Subcutaneous adipose tissue (tissue), 4 donors: ENCODE data around the gene CERT1. TPM values are rescaled to one million over a fixed set of nuclear protein-coding genes. Genes with fewer than 3 reads are reported as not detected.

Experiments
- total RNA-seq, 4 donors: library from RNA; depleted of rRNA; stranded (reverse); fragments of >200 nt; gene quantifications; one replicate each; pipeline ENCODE4 v1.1.0, GENCODE V29; 2016
- TF ChIP-seq, protein P1 (sequence below): fragments of 450-650 bp; IDR thresholded peaks from one replicate; pipeline ENCODE4 v1.5.1; 2016; ENCODE audit warnings: low read depth, mild to moderate bottlenecking, control low read depth, antibody characterized with exemption, moderate library complexity

The CERT1 gene
- total RNA-seq, 4 donors from 2014 or later, result 77.6 to 106 (median 86.1) TPM

DNA sequence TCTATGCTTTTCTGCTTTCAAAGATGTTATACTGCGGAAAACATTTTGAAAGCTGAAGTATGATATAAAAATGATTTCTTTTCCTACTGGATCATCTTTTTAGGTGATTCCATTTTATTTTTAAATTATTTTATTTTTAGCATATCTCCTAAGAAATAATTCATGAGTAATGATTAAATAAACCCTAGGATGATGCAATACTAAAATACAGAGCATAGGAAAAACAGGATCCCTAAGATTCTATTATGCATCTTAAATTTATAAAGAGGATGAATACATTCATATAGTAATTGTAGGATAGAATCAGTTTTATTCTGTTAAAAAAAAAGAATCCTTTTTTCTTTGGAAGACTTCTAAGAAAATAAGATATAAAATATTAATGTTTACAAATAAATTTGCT is 11.1 kb upstream of the CERT1 start:
- TF ChIP-seq, protein P1, sequence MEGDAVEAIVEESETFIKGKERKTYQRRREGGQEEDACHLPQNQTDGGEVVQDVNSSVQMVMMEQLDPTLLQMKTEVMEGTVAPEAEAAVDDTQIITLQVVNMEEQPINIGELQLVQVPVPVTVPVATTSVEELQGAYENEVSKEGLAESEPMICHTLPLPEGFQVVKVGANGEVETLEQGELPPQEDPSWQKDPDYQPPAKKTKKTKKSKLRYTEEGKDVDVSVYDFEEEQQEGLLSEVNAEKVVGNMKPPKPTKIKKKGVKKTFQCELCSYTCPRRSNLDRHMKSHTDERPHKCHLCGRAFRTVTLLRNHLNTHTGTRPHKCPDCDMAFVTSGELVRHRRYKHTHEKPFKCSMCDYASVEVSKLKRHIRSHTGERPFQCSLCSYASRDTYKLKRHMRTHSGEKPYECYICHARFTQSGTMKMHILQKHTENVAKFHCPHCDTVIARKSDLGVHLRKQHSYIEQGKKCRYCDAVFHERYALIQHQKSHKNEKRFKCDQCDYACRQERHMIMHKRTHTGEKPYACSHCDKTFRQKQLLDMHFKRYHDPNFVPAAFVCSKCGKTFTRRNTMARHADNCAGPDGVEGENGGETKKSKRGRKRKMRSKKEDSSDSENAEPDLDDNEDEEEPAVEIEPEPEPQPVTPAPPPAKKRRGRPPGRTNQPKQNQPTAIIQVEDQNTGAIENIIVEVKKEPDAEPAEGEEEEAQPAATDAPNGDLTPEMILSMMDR, result no peak

- TF ChIP-seq, protein P1, result no peak
Observed at GRCh38 chr5:75522025-75522424, 10.6 kb upstream of the CERT1 start.

DNA sequence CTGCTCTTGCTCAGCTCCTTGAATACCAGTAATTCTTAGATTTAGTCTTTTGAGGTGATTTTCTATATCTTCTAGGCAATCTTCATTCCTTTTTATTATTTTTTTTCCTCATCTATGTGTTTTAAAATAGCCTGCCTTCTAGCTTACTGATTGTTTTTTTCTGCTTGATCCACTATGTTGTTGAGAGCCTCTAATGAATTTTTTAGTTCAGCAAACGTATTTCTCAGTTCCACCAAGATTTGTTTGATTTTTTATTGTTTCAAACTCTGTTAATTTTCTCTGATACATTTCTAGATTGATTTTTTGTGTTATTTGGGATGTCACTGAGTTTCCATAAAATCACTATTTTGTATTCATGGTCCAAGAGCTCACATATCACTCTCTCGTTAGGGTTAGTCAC is 9.8 kb upstream of the CERT1 start:
- TF ChIP-seq, protein P1, result no peak

- TF ChIP-seq, protein P1, result no peak
Observed at GRCh38 chr5:75519761-75520160, 8.3 kb upstream of the CERT1 start.

DNA sequence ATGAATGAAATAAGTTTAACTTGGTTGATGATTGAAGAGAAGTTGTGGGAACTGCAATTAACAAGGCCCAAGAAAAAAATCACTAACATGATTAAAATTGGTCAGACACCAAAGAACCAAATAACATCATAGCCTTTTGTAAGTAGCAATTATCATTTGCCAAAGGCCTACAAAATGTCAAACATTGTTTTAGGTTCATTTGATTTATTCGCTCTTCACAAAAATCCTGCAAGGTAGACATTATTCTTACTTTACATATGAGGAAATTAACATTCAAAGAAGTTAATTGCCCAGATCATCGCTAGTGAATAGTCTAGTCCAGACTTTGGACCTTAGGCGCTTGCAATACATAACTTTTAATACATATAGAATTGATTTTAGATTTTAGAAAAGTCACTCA is 2.9 kb upstream of the CERT1 start:
- TF ChIP-seq, protein P1, result no peak

DNA sequence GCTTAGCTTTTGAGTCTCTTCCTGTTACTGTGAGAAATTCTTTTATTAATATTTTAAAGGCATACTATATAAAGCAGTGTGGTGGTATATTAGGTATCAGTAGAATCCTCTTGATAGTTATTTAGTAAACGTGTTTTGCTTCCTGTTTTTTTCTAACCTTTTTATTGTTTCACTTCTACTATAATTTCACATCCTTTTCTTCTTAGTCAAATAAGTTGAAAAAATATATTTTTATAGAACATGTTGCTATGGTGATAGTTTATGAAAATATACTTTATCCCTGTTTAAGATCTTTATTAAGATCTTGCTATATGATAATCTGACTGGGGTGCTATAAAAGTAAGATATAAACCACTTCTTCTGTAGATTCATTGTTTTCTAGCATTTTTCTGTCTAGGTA is 2.4 kb upstream of the CERT1 start:
- TF ChIP-seq, protein P1, result no peak

GRCh38 chr5:75512383-75513074 is 1.1 kb upstream of the CERT1 start:
- TF ChIP-seq, protein P1, result no peak
